Body of pancreas (tissue), 4 donors: Measurements from ENCODE around the gene P4HA3. TPM values are rescaled to one million over a fixed set of nuclear protein-coding genes. Genes with fewer than 3 reads are reported as not detected.

Experiments used
- ATAC-seq: fragments of 150-250 bp; one replicate; pipeline ENCODE4 v1.9.1; 2016
- DNase-seq, 4 donors: peaks; one replicate each; pipeline ENCODE4 v3.0.0-alpha.2; 2019
- H3K27ac ChIP-seq, 4 donors: fragments of 200-600 bp; sonication (generic); 1 replicate in 3 of 4; 2 replicates in 1 of 4; pipeline versions ENCODE4 v1.5.1 to v1.6.1; 2016 to 2019; ENCODE audit warnings: mild to moderate bottlenecking in 1 of 4, mixed read lengths in 1 of 4, moderate library complexity in 1 of 4
- H3K27me3 ChIP-seq, 2 donors: fragments of 200-600 bp; sonication (generic); one replicate each; pipeline ENCODE4 v1.6.0; 2016; ENCODE audit warnings: mild to moderate bottlenecking in 1 of 2
- H3K36me3 ChIP-seq, 2 donors: fragments of 200-600 bp; sonication (generic); replicated peaks in 1 of 2; 2 replicates each; pipeline ENCODE4 v1.5.1; 2016; ENCODE audit warnings: low read depth in 2 of 2; ENCODE audit not compliant: insufficient read depth in 1 of 2
- H3K4me1 ChIP-seq: fragments of 200-600 bp; sonication (generic); one replicate; pipeline ENCODE4 v1.6.0; 2016
- H3K4me3 ChIP-seq, 2 donors: fragments of 200-600 bp; sonication (generic); 1 replicate in 1 of 2; 2 replicates in 1 of 2; pipeline ENCODE4 v1.5.1; 2016 to 2019
- H3K9me3 ChIP-seq, 3 donors: fragments of 200-600 bp; sonication (generic); 1 replicate in 2 of 3; 2 replicates in 1 of 3; pipeline ENCODE4 v1.5.1; 2016
- CTCF ChIP-seq, 7 experiments: fragments of 450-650 bp in 4 of 7; fragments of 200-600 bp in 3 of 7; sonication (generic) in 3 of 7; IDR thresholded peaks; one replicate each; pipeline ENCODE4 v1.5.1; 2016 to 2019; ENCODE audit warnings: antibody characterized with exemption in 7 of 7
- POLR2A ChIP-seq, 3 donors: fragments of 450-650 bp; IDR thresholded peaks; one replicate each; pipeline ENCODE4 v1.6.1; 2016; ENCODE audit warnings: antibody characterized with exemption in 3 of 3, mild to moderate bottlenecking in 2 of 3
- WGBS, 2 donors: methylation state at CpG; one replicate each; pipeline ENCODE4 v1.1.5; 2017; 5-methylcytosine and 5-hydroxymethylcytosine counted together
- intact Hi-C: fragments of 100-400 bp; cut with DNase I; formaldehyde crosslinking; loops from one replicate; pipeline ENCODE4 v1.15.1; 2023
- total RNA-seq, 2 donors: library from RNA; depleted of rRNA; stranded (reverse); fragments of >200 nt; gene quantifications; one replicate each; pipeline ENCODE4 v1.1.0, GENCODE V29; 2016

The P4HA3 gene
- total RNA-seq, 2 donors from 2014 or later = not detected

GRCh38 chr11:74325649-74326645, 14.5 kb upstream of the P4HA3 start:
- ATAC-seq (peak; percentile 93), DNase-seq (peak; percentile 86 to 96 (median 92))
- intact Hi-C loops = no loop called here
- Histone ChIP-seq H3K9me3 (no peaks in the 10 kb centered on the region), H3K4me1 (peaks cover 38% of the 10 kb centered on the region), H3K27ac (peak overlapping the region; percentile 4 to 64 (median 46)), H3K27me3 (no peaks in the 10 kb centered on the region), H3K36me3 (no peaks in the 10 kb centered on the region), H3K4me3 (no peak overlapping the region)
- 25 to 46% methylated on average over 7 of the region's 7 CpGs for WGBS, 2 donors
- TF ChIP-seq POLR2A (IDR thresholded peaks at IDR 0.05) (no peak), CTCF (IDR thresholded peaks at IDR 0.05) (no peak)

- peaks cover 27% of the 10 kb centered on the region for H3K4me1 ChIP-seq
Observed at GRCh38 chr11:74322667-74323066, 11.2 kb upstream of the P4HA3 start.

GRCh38 chr11:74321487-74322188, 10.2 kb upstream of the P4HA3 start:
- peak in 3 of 4 donors; percentile 13 to 54 (median 38) for DNase-seq
- ATAC-seq = no peak
- intact Hi-C loops = no loop called here
- no peaks in the 10 kb centered on the region for H3K9me3 ChIP-seq
- no peak overlapping the region for H3K4me3 ChIP-seq
- H3K27ac ChIP-seq = no peak overlapping the region
- no peaks in the 10 kb centered on the region for H3K27me3 ChIP-seq
- peak; percentile 39 to 66 (median 46) for TF ChIP-seq CTCF (IDR thresholded peaks at IDR 0.05)
- TF ChIP-seq POLR2A (IDR thresholded peaks at IDR 0.05) = no peak
- 30 to 33% methylated on average over 10 of the region's 10 CpGs for WGBS, 2 donors
- peaks cover 20% of the 10 kb centered on the region for H3K4me1 ChIP-seq
- H3K36me3 ChIP-seq = no peaks in the 10 kb centered on the region

More at GRCh38 chr11:74322667-74323066, 11.2 kb upstream of the P4HA3 start:
- DNase-seq = peak in 2 of 4 donors; percentile 25 to 26
- 47 to 75% methylated on average over 2 of the region's 2 CpGs for WGBS, 2 donors
- no peaks in the 10 kb centered on the region for H3K9me3 ChIP-seq
- no peak overlapping the region for H3K4me3 ChIP-seq
- H3K27ac ChIP-seq = no peak overlapping the region
- intact Hi-C loops = no loop called here
- ATAC-seq = no peak
- H3K27me3 ChIP-seq = no peaks in the 10 kb centered on the region
- no peak for TF ChIP-seq CTCF (IDR thresholded peaks at IDR 0.05)
- no peak for TF ChIP-seq POLR2A (IDR thresholded peaks at IDR 0.05)
- H3K36me3 ChIP-seq = no peaks in the 10 kb centered on the region

- H3K36me3 ChIP-seq = no peaks in the 10 kb centered on the region
- WGBS, 2 donors = 69 to 76% methylated on average over 2 of the region's 2 CpGs
- intact Hi-C loops = no loop called here
- no peak for TF ChIP-seq CTCF (IDR thresholded peaks at IDR 0.05)
- no peak for TF ChIP-seq POLR2A (IDR thresholded peaks at IDR 0.05)
- H3K9me3 ChIP-seq = no peaks in the 10 kb centered on the region
- H3K27me3 ChIP-seq = no peaks in the 10 kb centered on the region
- no peak for DNase-seq
- no peak overlapping the region for H3K4me3 ChIP-seq
- no peak overlapping the region for H3K27ac ChIP-seq
- no peak for ATAC-seq
- peaks cover 9% of the 10 kb centered on the region for H3K4me1 ChIP-seq
Observed at GRCh38 chr11:74320538-74320937, 9.1 kb upstream of the P4HA3 start.
